Mesodermal cell (in vitro differentiated cells): ENCODE measurements around the gene SLAIN2.

Source experiments
- H3K27ac ChIP-seq: 2 replicates; pipeline ENCODE4 v1.7.0; 2013; ENCODE audit warnings: mild to moderate bottlenecking, low read depth, low read length, moderate library complexity; ENCODE audit not compliant: severe bottlenecking
- H3K36me3 ChIP-seq: 2 replicates; pipeline ENCODE4 v1.7.1; 2013; ENCODE audit warnings: mild to moderate bottlenecking, low read length, moderate library complexity; ENCODE audit not compliant: control insufficient read depth, insufficient read depth
- H3K4me1 ChIP-seq: one replicate; pipeline ENCODE4 v1.7.1; 2013; ENCODE audit warnings: mild to moderate bottlenecking, low read length; ENCODE audit not compliant: insufficient read depth, control insufficient read depth, poor library complexity, severe bottlenecking
- H3K4me3 ChIP-seq: 2 replicates; pipeline ENCODE4 v1.7.0; 2013; ENCODE audit warnings: low read length, control low read depth, mild to moderate bottlenecking; ENCODE audit not compliant: insufficient read depth, poor library complexity, severe bottlenecking; ENCODE audit errors: extremely low read depth
- H3K9me3 ChIP-seq: 2 replicates; pipeline ENCODE4 v1.7.1; 2013; ENCODE audit warnings: mild to moderate bottlenecking, low read length, moderate library complexity; ENCODE audit not compliant: control insufficient read depth
- WGBS, 2 experiments: methylation state at CpG; one replicate each; pipeline ENCODE4 v1.1.5; 2013; ENCODE audit warnings: missing lambda C conversion rate in 2 of 2; ENCODE audit not compliant: insufficient coverage in 2 of 2; 5-methylcytosine and 5-hydroxymethylcytosine counted together

The SLAIN2 gene

DNA sequence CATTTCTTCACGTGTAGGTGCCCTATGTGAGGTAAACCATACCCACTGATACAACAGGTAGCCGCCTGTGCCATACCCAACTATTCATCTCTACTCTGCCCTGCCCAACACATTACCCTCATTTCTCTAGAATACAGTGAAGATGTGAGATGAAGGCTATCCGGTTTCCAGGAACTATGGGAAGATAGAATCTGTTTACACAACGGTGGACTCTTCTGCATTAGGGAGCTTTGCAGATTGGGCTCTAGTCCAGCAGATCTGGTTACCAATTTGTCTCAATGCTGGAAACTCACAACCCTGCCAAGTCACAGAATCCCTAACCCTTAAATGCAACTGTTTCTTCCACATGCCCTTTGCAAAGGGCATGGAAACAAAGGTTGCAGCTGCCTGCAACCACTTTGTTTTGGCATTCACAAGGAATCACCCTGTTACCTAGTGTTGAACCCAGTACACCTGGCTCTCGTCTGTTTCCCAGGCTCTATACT, 6.4 kb upstream of the SLAIN2 start:
- Histone ChIP-seq H3K27ac (no peak overlapping the region), H3K4me3 (no peak overlapping the region), H3K9me3 (no peaks in the 10 kb centered on the region), H3K4me1 (peaks cover 13% of the 10 kb centered on the region), H3K36me3 (peaks cover 3% of the 10 kb centered on the region)
- 60 to 90% methylated on average over 1 to 2 of the region's 5 CpGs for WGBS, 2 experiments

DNA sequence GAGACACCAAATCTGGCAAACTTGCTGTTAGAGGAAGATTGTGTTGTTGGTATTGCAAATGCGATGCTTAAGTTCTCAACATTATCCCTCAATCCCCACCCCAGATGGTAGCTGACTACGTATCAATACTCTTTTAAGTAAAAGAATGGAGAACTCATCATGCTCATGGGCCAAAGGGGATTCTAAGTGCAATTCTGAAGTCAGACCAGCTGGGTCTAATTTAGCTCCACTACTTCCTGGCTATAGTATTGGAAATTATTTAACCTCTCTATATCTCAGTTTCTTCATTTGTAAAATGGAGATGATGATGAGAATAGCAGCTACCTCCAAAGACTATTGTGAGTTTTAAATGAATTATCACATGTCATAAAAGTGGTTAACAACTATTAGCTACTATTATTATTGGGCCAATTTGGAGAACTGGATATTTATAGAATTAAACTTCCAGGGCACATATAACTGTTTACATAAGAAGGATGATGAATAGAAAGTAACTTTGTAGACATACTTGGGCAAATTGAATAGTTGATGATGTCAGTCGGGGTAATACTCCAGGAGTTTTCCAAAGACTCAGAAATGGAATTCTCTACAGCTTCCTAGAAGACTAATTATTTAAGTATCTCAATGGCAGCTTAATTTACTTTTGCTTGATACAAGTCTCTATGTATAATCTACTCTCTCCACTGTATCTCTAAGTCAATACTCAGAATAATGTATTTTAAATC, 5.0 kb upstream of the SLAIN2 start:
- H3K27ac ChIP-seq: no peak overlapping the region
- 80% methylated on average over 1 of the region's 3 CpGs; no CpG with 5 or more reads in 1 of the 2 experiments for WGBS, 2 experiments
- H3K4me1 ChIP-seq: peaks cover 14% of the 10 kb centered on the region
- H3K9me3 ChIP-seq: no peaks in the 10 kb centered on the region
- no peak overlapping the region for H3K4me3 ChIP-seq
- H3K36me3 ChIP-seq: peaks cover 3% of the 10 kb centered on the region

DNA sequence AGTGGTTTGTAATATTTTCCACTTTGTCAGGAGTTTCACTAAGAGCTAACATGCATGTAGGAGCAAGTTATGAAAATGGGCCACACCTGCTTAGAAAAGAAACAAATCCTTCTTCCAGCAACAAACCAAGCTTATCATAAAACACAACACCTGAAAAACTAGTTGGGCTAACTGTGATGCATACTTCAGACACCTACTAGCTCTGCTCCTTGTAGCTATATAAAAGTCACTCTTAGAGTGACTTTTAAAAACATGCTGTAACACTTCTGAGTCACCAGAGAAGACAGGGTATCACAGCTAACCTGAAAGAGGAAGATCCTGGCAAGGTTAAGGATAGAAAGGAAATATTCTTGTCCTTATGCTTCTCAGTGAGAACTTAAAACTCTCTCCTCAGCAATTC, 3.6 kb upstream of the SLAIN2 start:
- Histone ChIP-seq H3K4me1 (peaks cover 8% of the 10 kb centered on the region), H3K9me3 (no peaks in the 10 kb centered on the region), H3K27ac (no peak overlapping the region), H3K36me3 (peaks cover 3% of the 10 kb centered on the region), H3K4me3 (no peak overlapping the region)

DNA sequence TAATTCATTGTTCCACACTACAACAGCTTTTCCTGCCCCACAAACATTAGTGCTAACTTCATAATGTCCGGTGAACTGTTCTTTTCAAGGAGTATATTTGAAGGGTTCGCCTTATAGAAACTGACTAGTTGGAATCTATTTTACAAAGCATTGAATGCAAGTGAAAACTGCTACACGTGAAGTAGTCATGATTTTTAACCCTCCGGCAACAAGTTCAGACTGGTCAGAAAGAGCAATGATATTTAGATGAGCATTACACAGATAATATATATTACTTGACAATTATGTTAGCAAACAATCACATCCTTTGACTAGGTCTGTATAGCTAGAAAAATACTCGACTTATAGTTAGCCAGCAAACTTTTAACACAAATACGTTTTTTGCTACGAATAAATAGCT, 1.7 kb upstream of the SLAIN2 start:
- Histone ChIP-seq H3K27ac (no peak overlapping the region), H3K4me3 (no peak overlapping the region)
- 60% methylated on average over 1 of the region's 7 CpGs; no CpG with 5 or more reads in 1 of the 2 experiments for WGBS, 2 experiments

DNA sequence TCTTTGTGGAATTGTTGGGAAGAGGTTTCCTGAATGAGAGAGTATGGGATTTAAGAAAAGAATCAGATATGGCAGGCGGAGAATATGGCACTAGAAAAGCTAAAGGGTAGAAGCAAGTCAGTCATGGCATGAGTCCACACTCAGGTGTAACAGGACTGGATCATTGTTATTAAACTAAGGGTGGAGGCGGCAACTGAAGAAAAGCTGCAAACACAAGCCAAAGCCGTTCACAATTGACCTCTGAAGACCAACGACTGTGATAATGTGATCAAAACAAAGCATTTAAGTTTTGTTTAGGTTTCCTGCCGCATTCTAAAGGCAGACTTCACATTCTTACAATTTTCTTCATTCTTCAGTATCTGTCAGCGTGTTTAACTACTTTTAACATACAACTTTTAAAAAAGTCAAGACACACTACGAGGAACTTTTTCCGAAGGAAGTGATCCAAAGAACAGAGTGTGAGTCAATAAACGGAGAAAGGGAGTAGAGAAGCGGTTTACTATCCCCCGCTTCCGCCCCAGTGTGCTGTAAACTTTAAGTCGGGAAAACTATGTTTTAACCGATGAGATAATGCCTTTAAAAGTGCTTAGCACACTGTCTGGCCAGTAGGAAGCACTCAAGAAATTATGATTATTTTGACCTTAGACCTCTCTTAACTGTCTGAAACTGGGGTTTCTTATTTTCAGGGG, 909 bp upstream of the SLAIN2 start:
- 7 to 8% methylated on average over 8 to 12 of the region's 14 CpGs for WGBS, 2 experiments
- peaks cover 3% of the 10 kb centered on the region for H3K36me3 ChIP-seq
- H3K27ac ChIP-seq: peak overlapping the region; percentile 97
- no peaks in the 10 kb centered on the region for H3K9me3 ChIP-seq
- H3K4me3 ChIP-seq: peak overlapping the region; percentile 95
- peaks cover 26% of the 10 kb centered on the region for H3K4me1 ChIP-seq

More for the DNA sequence above, 1.7 kb upstream of the SLAIN2 start:
- Histone ChIP-seq H3K9me3 (no peaks in the 10 kb centered on the region), H3K36me3 (peaks cover 3% of the 10 kb centered on the region), H3K4me1 (peaks cover 23% of the 10 kb centered on the region)

DNA sequence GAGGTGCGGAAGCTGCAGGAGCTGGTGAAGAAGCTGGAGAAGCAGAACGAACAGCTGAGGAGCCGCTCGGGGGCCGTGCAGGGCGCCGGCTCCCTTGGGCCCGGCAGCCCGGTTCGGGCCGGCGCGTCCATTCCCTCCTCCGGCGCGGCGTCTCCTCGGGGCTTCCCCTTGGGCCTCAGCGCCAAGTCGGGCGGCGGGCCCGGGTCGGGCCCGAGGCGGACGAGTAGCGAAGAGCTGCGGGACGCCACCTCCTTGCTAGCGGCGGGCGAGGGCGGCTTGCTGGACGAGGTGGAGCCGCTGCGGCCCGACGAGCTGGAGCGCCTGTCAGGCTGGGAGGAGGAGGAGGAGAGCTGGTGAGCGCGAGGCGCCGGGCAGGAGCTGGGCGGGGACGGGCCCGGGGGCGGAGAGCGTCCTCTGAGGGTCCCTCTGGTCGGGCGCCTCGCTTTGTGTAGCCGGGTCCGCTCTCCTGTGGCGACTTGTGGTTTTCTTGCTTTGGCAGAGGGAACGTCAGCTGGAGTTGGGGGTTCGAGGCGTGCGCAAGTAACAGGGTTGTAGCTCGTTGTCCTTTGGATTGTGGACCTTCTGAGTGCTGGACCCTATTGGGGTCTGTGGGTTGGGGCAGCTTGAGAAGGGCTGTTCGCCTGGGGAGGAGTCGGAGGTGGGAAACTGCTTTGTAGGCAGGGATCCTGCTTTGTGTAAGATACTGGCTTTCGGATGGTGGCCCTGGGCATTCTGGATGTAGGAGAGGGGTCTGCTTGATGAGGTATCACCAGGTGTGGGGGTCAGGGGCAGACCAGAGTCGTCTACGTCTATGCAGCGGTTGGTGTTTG, 662 bp downstream of the SLAIN2 start:
- peaks cover 36% of the 10 kb centered on the region for H3K4me1 ChIP-seq
- H3K4me3 ChIP-seq: peak overlapping the region; percentile 95
- no peaks in the 10 kb centered on the region for H3K36me3 ChIP-seq
- WGBS, 2 experiments: 0 to 1% methylated on average over 47 to 48 of the region's 66 CpGs
- no peaks in the 10 kb centered on the region for H3K9me3 ChIP-seq
- H3K27ac ChIP-seq: peak overlapping the region; percentile 90

DNA sequence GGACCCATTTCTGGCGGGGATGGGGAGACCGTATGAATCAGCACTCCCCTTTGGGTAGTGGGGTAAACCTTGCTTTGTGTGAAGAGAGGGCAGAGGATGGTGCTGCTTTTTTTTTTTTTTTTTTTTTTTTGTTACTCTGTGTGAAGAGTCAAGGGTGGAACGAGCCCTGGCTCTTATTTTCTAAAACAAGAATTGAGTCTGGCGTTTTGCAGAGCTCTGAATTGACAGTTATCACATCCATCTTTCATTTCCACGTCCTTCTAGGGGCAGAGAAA, 1.2 kb downstream of the SLAIN2 start:
- H3K9me3 ChIP-seq: no peaks in the 10 kb centered on the region
- H3K4me3 ChIP-seq: peak overlapping the region; percentile 95
- 0% methylated on average over 2 of the region's 5 CpGs; no CpG with 5 or more reads in 1 of the 2 experiments for WGBS, 2 experiments
- H3K27ac ChIP-seq: peak overlapping the region; percentile 90
- peaks cover 36% of the 10 kb centered on the region for H3K4me1 ChIP-seq
- no peaks in the 10 kb centered on the region for H3K36me3 ChIP-seq

DNA sequence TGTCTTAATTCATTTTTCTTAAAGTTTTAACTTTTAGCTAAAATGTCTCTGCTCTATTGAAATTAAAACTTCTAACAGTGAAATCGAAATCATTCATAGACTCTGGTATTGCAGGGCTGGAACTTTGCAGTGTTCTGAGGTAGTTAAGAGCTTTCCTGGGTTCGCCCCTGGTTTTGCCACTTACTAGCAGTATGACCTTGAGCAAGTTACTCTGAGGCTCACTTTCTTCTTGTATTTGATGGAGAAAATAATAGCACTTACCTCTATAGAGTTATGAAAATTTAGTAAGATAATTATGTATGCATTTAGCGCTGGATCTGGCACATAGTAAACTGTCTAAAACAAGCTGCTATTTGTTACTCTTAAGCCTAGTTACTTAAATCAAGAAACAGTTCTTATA, 1.7 kb downstream of the SLAIN2 start:
- Histone ChIP-seq H3K4me3 (peak overlapping the region; percentile 95), H3K9me3 (no peaks in the 10 kb centered on the region), H3K27ac (no peak overlapping the region), H3K36me3 (no peaks in the 10 kb centered on the region), H3K4me1 (peaks cover 32% of the 10 kb centered on the region)
- 38 to 45% methylated on average over 1 to 2 of the region's 3 CpGs for WGBS, 2 experiments

DNA sequence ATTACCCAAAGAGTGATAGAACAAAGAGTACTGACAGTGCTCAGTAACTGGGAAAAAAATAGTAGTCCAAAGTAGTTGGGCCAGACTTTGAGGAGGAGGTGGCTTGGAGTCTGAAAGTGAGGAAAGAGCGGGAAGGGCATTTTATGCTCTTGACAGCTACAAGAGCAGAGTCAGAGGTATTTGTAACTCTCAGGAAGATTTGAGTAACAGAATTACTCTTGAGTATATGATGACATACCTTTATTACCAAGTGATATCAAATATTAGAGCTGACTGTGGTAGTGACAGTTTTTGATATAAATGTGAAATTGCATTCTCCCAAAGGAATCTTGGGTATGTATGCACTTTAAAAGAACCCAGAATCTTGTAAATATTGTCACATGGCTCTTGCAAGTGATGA, 2.2 kb downstream of the SLAIN2 start:
- Histone ChIP-seq H3K9me3 (no peaks in the 10 kb centered on the region), H3K36me3 (no peaks in the 10 kb centered on the region), H3K4me1 (peaks cover 32% of the 10 kb centered on the region), H3K27ac (no peak overlapping the region), H3K4me3 (peak overlapping the region; percentile 95)
- 71% methylated on average over 1 of the region's 1 CpG; no CpG with 5 or more reads in 1 of the 2 experiments for WGBS, 2 experiments

DNA sequence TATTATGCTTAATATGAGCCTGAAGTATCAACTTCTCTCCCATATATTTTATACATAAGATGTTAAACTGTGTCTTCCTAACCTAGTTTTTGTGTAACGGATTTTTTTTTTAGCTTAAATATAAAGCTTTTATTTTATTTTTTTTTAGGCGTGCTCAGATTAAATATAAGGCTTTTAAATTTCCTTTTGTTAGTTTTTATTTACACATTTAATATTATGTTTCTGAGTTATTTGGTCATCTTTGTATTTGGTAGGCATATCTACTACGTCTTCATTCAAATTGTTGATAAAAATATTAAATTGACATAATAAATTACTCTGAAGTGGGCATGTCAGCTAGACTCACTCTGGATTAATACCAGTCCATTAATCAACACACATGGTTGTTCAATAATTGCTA, 4.2 kb downstream of the SLAIN2 start:
- no CpG with 5 or more reads among the region's 3 CpGs for WGBS, 2 experiments
- H3K36me3 ChIP-seq: no peaks in the 10 kb centered on the region
- no peak overlapping the region for H3K27ac ChIP-seq
- H3K9me3 ChIP-seq: no peaks in the 10 kb centered on the region
- H3K4me1 ChIP-seq: peaks cover 28% of the 10 kb centered on the region
- no peak overlapping the region for H3K4me3 ChIP-seq
